Hepatocyte (in vitro differentiated cells): Measurements from ENCODE around the gene RMDN2. TPM values are rescaled to one million over a fixed set of nuclear protein-coding genes. Genes with fewer than 3 reads are reported as not detected.

Source experiments
- DNase-seq: peaks from one replicate; pipeline ENCODE4 v3.0.0-alpha.2; 2016; ENCODE audit warnings: low spot score
- H2AFZ ChIP-seq: fragments of 200-600 bp; sonication (generic); 2 replicates; pipeline ENCODE4 v1.6.0; 2016; ENCODE audit warnings: antibody characterized with exemption, mild to moderate bottlenecking
- H3K27ac ChIP-seq: fragments of 200-600 bp; sonication (generic); 2 replicates; pipeline ENCODE4 v1.5.1; 2016; ENCODE audit warnings: mild to moderate bottlenecking
- H3K27me3 ChIP-seq: fragments of 200-600 bp; sonication (generic); 2 replicates; pipeline ENCODE4 v1.6.1; 2016
- H3K36me3 ChIP-seq: fragments of 200-600 bp; sonication (generic); replicated peaks from 2 replicates; pipeline ENCODE4 v1.5.1; 2016; ENCODE audit warnings: low read depth; ENCODE audit not compliant: insufficient read depth
- H3K4me1 ChIP-seq: fragments of 200-600 bp; sonication (generic); 2 replicates; pipeline ENCODE4 v1.5.1; 2016; ENCODE audit warnings: mild to moderate bottlenecking, moderate library complexity; ENCODE audit not compliant: insufficient read depth
- H3K4me2 ChIP-seq: fragments of 200-600 bp; sonication (generic); 2 replicates; pipeline ENCODE4 v1.6.0; 2016
- H3K4me3 ChIP-seq: fragments of 200-600 bp; sonication (generic); 2 replicates; pipeline ENCODE4 v1.5.1; 2016; ENCODE audit warnings: mild to moderate bottlenecking
- H3K79me2 ChIP-seq: fragments of 200-600 bp; sonication (generic); 2 replicates; pipeline ENCODE4 v1.6.0; 2017; ENCODE audit warnings: mild to moderate bottlenecking
- H3K9me2 ChIP-seq: fragments of 200-600 bp; sonication (generic); replicated peaks from 2 replicates; pipeline ENCODE4 v1.6.0; 2017; ENCODE audit warnings: mild to moderate bottlenecking; ENCODE audit not compliant: insufficient read depth
- H3K9me3 ChIP-seq: fragments of 200-600 bp; sonication (generic); 2 replicates; pipeline ENCODE4 v1.5.1; 2016; ENCODE audit warnings: low read depth, mild to moderate bottlenecking
- H4K20me1 ChIP-seq: fragments of 200-600 bp; sonication (generic); 2 replicates; pipeline ENCODE4 v1.6.0; 2016; ENCODE audit warnings: mild to moderate bottlenecking; ENCODE audit not compliant: insufficient read depth, poor library complexity, severe bottlenecking
- EZH2 ChIP-seq: fragments of 200-600 bp; sonication (generic); IDR thresholded peaks from 2 replicates; pipeline ENCODE4 v1.6.1; 2016; ENCODE audit warnings: antibody characterized with exemption, mild to moderate bottlenecking, borderline replicate concordance
- EZH2phosphoT487 ChIP-seq: fragments of 200-600 bp; sonication (generic); IDR thresholded peaks from one replicate; pipeline ENCODE4 v1.6.1; 2018; ENCODE audit warnings: antibody characterized with exemption, mild to moderate bottlenecking, low read depth, moderate library complexity; ENCODE audit not compliant: unreplicated experiment, severe bottlenecking
- WGBS: methylation state at CpG from one replicate; pipeline ENCODE4 v1.1.6; 2016; ENCODE audit warnings: low lambda C conversion rate; ENCODE audit errors: missing lambda C conversion rate; 5-methylcytosine and 5-hydroxymethylcytosine counted together
- polyA plus RNA-seq: library from polyadenylated mRNA; unstranded; fragments of >200 nt; fragmentation: Nextera tagmentation; extraction: Ambion mirVana; gene quantifications from 2 replicates; pipeline ENCODE4 v1.2.1, GENCODE V29; 2016
- total RNA-seq: library from RNA; depleted of rRNA; stranded (reverse); fragments of >200 nt; gene quantifications from 2 replicates; pipeline ENCODE4 v1.2.3, GENCODE V29; 2014
- TF ChIP-seq, protein P1 (sequence below): fragments of 200-600 bp; sonication (generic); IDR thresholded peaks from 2 replicates; pipeline ENCODE4 v1.5.1; 2016; ENCODE audit warnings: antibody characterized with exemption, mild to moderate bottlenecking; ENCODE audit not compliant: poor library complexity

The RMDN2 gene
- total and polyA plus RNA-seq, 2 experiments from 2014 or later = 9.3 to 14.6 TPM

DNA sequence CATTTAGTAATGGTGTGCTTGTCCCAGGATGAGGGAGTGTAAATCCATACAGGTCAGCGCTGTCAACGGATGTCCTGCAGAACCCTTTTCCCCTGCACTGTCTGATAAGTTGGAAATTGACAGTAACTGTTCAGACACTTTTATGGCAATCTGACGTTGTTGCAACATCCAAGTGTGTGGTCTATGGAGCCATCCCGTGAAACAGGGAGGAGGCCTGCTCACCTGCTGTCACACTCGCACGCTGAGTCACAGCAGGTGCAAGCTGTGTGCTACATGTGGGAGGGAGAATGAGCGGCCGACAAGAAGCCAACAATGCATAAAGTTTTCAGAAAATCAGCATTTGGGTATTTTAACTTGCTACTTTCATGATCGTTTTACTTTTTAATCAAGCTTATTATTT, 43.7 kb upstream of the RMDN2 start:
- Histone ChIP-seq H3K4me3 (no peak overlapping the region), H3K27me3 (peaks cover 9% of the 10 kb centered on the region), H2AFZ (no peak overlapping the region), H3K79me2 (no peaks in the 10 kb centered on the region), H3K27ac (no peak overlapping the region), H3K9me2 (no peaks in the 10 kb centered on the region), H4K20me1 (no peaks in the 10 kb centered on the region), H3K9me3 (no peaks in the 10 kb centered on the region), H3K36me3 (no peaks in the 10 kb centered on the region), H3K4me2 (no peak overlapping the region), H3K4me1 (no peaks in the 10 kb centered on the region)
- 60% methylated on average over 9 of the region's 9 CpGs for WGBS
- DNase-seq = peak; percentile 60
- TF ChIP-seq EZH2phosphoT487 (no peak), EZH2 (no peak)
- TF ChIP-seq, protein P1, sequence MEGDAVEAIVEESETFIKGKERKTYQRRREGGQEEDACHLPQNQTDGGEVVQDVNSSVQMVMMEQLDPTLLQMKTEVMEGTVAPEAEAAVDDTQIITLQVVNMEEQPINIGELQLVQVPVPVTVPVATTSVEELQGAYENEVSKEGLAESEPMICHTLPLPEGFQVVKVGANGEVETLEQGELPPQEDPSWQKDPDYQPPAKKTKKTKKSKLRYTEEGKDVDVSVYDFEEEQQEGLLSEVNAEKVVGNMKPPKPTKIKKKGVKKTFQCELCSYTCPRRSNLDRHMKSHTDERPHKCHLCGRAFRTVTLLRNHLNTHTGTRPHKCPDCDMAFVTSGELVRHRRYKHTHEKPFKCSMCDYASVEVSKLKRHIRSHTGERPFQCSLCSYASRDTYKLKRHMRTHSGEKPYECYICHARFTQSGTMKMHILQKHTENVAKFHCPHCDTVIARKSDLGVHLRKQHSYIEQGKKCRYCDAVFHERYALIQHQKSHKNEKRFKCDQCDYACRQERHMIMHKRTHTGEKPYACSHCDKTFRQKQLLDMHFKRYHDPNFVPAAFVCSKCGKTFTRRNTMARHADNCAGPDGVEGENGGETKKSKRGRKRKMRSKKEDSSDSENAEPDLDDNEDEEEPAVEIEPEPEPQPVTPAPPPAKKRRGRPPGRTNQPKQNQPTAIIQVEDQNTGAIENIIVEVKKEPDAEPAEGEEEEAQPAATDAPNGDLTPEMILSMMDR = no peak

DNA sequence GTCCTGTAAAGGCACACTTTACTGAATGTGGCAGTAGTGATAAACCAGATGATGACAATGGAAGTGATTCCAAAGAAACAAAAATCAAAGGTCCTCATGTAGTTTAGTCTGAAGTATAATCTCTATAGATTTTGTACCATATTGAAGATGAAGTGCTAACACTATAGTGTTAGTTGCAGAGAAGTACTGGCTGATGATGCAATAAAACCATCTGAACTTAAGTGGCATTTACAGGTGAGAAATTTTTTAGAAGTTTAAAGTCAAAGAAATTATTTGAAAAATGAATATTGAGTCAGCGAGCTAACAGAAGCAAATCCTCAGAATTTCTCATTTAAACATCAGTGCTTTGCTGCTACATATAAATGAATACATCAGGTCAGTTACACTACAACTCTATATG, 43.1 kb upstream of the RMDN2 start:
- DNase-seq = no peak
- Histone ChIP-seq H3K4me2 (no peak overlapping the region), H4K20me1 (no peaks in the 10 kb centered on the region), H3K36me3 (no peaks in the 10 kb centered on the region), H3K4me3 (no peak overlapping the region), H3K27me3 (peaks cover 9% of the 10 kb centered on the region), H3K4me1 (no peaks in the 10 kb centered on the region), H3K27ac (no peak overlapping the region), H3K79me2 (no peaks in the 10 kb centered on the region), H3K9me3 (no peaks in the 10 kb centered on the region), H3K9me2 (no peaks in the 10 kb centered on the region), H2AFZ (no peak overlapping the region)
- TF ChIP-seq, protein P1 = no peak
- TF ChIP-seq EZH2 (no peak), EZH2phosphoT487 (no peak)
- WGBS = 91% methylated on average over 1 of the region's 1 CpG

DNA sequence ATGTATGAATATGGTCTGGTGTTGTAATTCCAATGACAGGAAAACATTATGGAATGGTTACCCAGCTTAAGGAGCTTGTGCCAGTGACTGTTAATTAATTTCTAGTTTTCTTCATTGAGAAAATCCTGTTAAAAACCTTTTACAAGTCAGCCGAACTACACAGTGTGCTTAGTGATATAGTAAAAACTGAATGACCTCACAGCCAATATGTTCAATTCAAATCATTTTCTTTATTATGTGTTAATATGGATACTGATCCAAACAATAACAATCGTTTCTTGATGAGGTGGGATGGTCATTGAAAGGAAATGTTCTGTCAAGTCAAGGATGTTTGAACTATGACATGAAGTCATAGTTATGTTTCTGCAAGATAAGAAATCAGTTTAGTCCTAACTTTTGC, 41.6 kb upstream of the RMDN2 start:
- WGBS = 72% methylated on average over 2 of the region's 2 CpGs
- Histone ChIP-seq H3K36me3 (no peaks in the 10 kb centered on the region), H3K4me1 (no peaks in the 10 kb centered on the region), H3K27ac (no peak overlapping the region), H3K4me2 (no peak overlapping the region), H3K79me2 (no peaks in the 10 kb centered on the region), H4K20me1 (no peaks in the 10 kb centered on the region), H3K9me2 (no peaks in the 10 kb centered on the region), H3K27me3 (peaks cover 9% of the 10 kb centered on the region), H3K9me3 (no peaks in the 10 kb centered on the region), H2AFZ (no peak overlapping the region), H3K4me3 (no peak overlapping the region)
- DNase-seq = no peak
- TF ChIP-seq, protein P1 = no peak
- TF ChIP-seq EZH2 (no peak), EZH2phosphoT487 (no peak)
